SK-N-SH (cell line): ENCODE data around the gene KCNQ2. TPM values are rescaled to one million over a fixed set of nuclear protein-coding genes. Genes with fewer than 3 reads are reported as not detected.

Experiments
- CTCF ChIA-PET: fragments of 300-600, 350-600 bp; formaldehyde crosslinking; extraction: SDS; loops from one replicate; lab custom pipeline; 2021; lab: Yijun Ruan, JAX
- POLR2A ChIA-PET: fragments of 350-600 bp; sonication (Branson Sonifier 250); formaldehyde crosslinking; extraction: SDS; loops from one replicate; lab custom pipeline; 2020; ENCODE audit warnings: antibody characterized with exemption, inconsistent platforms; lab: Yijun Ruan, JAX
- DNase-seq: peaks from one replicate; pipeline ENCODE4 v3.0.0; 2012
- H2AFZ ChIP-seq: fragments of 200-600 bp; sonication (generic); 2 replicates; pipeline ENCODE4 v1.8.1; 2016; ENCODE audit warnings: antibody characterized with exemption, mild to moderate bottlenecking, low read depth
- H3F3A ChIP-seq: fragments of 200-600 bp; sonication (generic); replicated peaks from 2 replicates; pipeline ENCODE3; 2016; ENCODE audit warnings: antibody characterized with exemption, mild to moderate bottlenecking; ENCODE audit not compliant: insufficient read depth
- H3K27ac ChIP-seq, 2 experiments: fragments of 200-500 bp in 1 of 2; fragments of 200-600 bp in 1 of 2; sonication (Bioruptor generic) in 1 of 2; sonication (generic), shearing (Covaris generic) in 1 of 2; 2 replicates each; pipeline versions ENCODE4 v1.5.1 to v1.6.1; 2014 to 2016; ENCODE audit warnings: low read depth in 2 of 2, inconsistent platforms in 1 of 2, low read length in 1 of 2, mild to moderate bottlenecking in 1 of 2, mixed read lengths in 1 of 2
- H3K27me3 ChIP-seq: fragments of 200-600 bp; sonication (generic), shearing (Covaris generic); 2 replicates; pipeline ENCODE4 v1.6.1; 2016; ENCODE audit warnings: mixed run types; ENCODE audit not compliant: insufficient read depth
- H3K36me3 ChIP-seq, 2 experiments: fragments of 200-500 bp in 1 of 2; fragments of 200-600 bp in 1 of 2; sonication (Bioruptor generic) in 1 of 2; sonication (generic) in 1 of 2; replicated peaks in 1 of 2; 2 replicates each; pipeline versions ENCODE3 to v1.5.1; 2014 to 2016; ENCODE audit warnings: low read length in 1 of 2, mild to moderate bottlenecking in 1 of 2; ENCODE audit not compliant: insufficient read depth in 2 of 2, control insufficient read depth in 1 of 2
- H3K4me1 ChIP-seq, 2 experiments: fragments of 200-500 bp in 1 of 2; fragments of 200-600 bp in 1 of 2; sonication (Bioruptor generic) in 1 of 2; sonication (generic), shearing (Covaris generic) in 1 of 2; 2 replicates each; pipeline versions ENCODE4 v1.5.1 to v1.6.1; 2014 to 2016; ENCODE audit warnings: low read depth in 1 of 2, low read length in 1 of 2, mixed run types in 1 of 2; ENCODE audit not compliant: insufficient read depth in 2 of 2, control insufficient read depth in 1 of 2
- H3K4me2 ChIP-seq: fragments of 200-600 bp; sonication (generic), shearing (Covaris generic); 2 replicates; pipeline ENCODE4 v1.6.1; 2017; ENCODE audit warnings: mixed run types
- H3K4me3 ChIP-seq, 2 experiments: fragments of 200-500 bp in 1 of 2; fragments of 200-600 bp in 1 of 2; sonication (Bioruptor generic) in 1 of 2; sonication (generic), shearing (Covaris generic) in 1 of 2; 2 replicates each; pipeline versions ENCODE4 v1.5.1 to v1.8.1; 2014 to 2016; ENCODE audit warnings: low read depth in 2 of 2, inconsistent platforms in 1 of 2, low read length in 1 of 2, mild to moderate bottlenecking in 1 of 2, mixed read lengths in 1 of 2, moderate library complexity in 1 of 2
- H3K79me2 ChIP-seq: fragments of 200-600 bp; sonication (generic); 2 replicates; pipeline ENCODE4 v1.8.1; 2017; ENCODE audit warnings: mild to moderate bottlenecking; ENCODE audit not compliant: insufficient read depth
- H3K9ac ChIP-seq: fragments of 200-600 bp; sonication (generic); 2 replicates; pipeline ENCODE4 v1.6.1; 2017; ENCODE audit warnings: mixed run types
- H3K9me2 ChIP-seq: fragments of 200-600 bp; sonication (generic); 2 replicates; pipeline ENCODE4 v1.6.1; 2017; ENCODE audit warnings: mixed run types
- H3K9me3 ChIP-seq: fragments of 200-600 bp; sonication (generic); 2 replicates; pipeline ENCODE4 v1.6.1; 2017; ENCODE audit warnings: mixed run types, mild to moderate bottlenecking, moderate library complexity
- H4K20me1 ChIP-seq: fragments of 200-600 bp; sonication (generic); 2 replicates; pipeline ENCODE4 v1.6.1; 2017; ENCODE audit warnings: mild to moderate bottlenecking, mixed run types; ENCODE audit not compliant: insufficient read depth
- CHD2 ChIP-seq: fragments of 150-350 bp; IDR thresholded peaks from 2 replicates; pipeline ENCODE4 v1.6.1; 2018; ENCODE audit warnings: low read length; ENCODE audit not compliant: partially characterized antibody
- ELF1 ChIP-seq: IDR thresholded peaks from 2 replicates; pipeline ENCODE4 v1.4.0; 2012
- EP300 ChIP-seq, 2 experiments: IDR thresholded peaks; 2 replicates each; pipeline versions ENCODE4 v1.4.0 to v1.6.1; 2012; ENCODE audit warnings: borderline replicate concordance in 1 of 2, low read depth in 1 of 2, low read length in 1 of 2
- FOXJ3 ChIP-seq: sonication (generic); formaldehyde crosslinking; IDR thresholded peaks from 2 replicates; pipeline ENCODE4 v1.5.1; 2020; ENCODE audit warnings: mild to moderate bottlenecking, missing genetic modification reagents
- FOXM1 ChIP-seq: IDR thresholded peaks from 2 replicates; pipeline ENCODE4 v1.4.0; 2012; ENCODE audit warnings: low read depth, mild to moderate bottlenecking
- GATA2 ChIP-seq: sonication (generic); formaldehyde crosslinking; IDR thresholded peaks from 2 replicates; pipeline ENCODE4 v1.5.0; 2020; ENCODE audit warnings: mild to moderate bottlenecking, missing genetic modification reagents
- MEF2A ChIP-seq: IDR thresholded peaks from 2 replicates; pipeline ENCODE4 v1.4.0; 2012; ENCODE audit warnings: low read depth, borderline replicate concordance
- MXI1 ChIP-seq: IDR thresholded peaks from 2 replicates; pipeline ENCODE4 v1.6.1; 2012; ENCODE audit warnings: mild to moderate bottlenecking, low read depth, low read length, improper control_type of control experiment
- NFIC ChIP-seq: IDR thresholded peaks from 2 replicates; pipeline ENCODE4 v1.4.0; 2012; ENCODE audit warnings: borderline replicate concordance
- NRF1 ChIP-seq: IDR thresholded peaks from 2 replicates; pipeline ENCODE4 v1.6.1; 2012; ENCODE audit warnings: low read depth, mild to moderate bottlenecking, low read length
- PBX3 ChIP-seq: IDR thresholded peaks from 2 replicates; pipeline ENCODE4; 2012
- RAD21 ChIP-seq: IDR thresholded peaks from 2 replicates; pipeline ENCODE4 v1.6.1; 2012; ENCODE audit warnings: mild to moderate bottlenecking, low read length
- RCOR1 ChIP-seq: fragments of 150-350 bp; IDR thresholded peaks from 2 replicates; pipeline ENCODE4 v1.6.1; 2017; ENCODE audit warnings: antibody characterized with exemption, low read length
- RFX5 ChIP-seq: IDR thresholded peaks from 2 replicates; pipeline ENCODE4 v1.6.1; 2012; ENCODE audit warnings: mild to moderate bottlenecking, improper control_type of control experiment, low read length
- RXRA ChIP-seq: IDR thresholded peaks from 2 replicates; pipeline ENCODE4 v1.4.0; 2012; ENCODE audit warnings: low read depth, mild to moderate bottlenecking, borderline replicate concordance
- SIN3A ChIP-seq: IDR thresholded peaks from 2 replicates; pipeline ENCODE4 v1.6.1; 2012; ENCODE audit warnings: low read depth, mild to moderate bottlenecking, low read length, moderate library complexity, borderline replicate concordance
- SMC3 ChIP-seq: IDR thresholded peaks from 2 replicates; pipeline ENCODE4 v1.6.1; 2012; ENCODE audit warnings: low read depth, low read length, improper control_type of control experiment
- TAF1 ChIP-seq: IDR thresholded peaks from 2 replicates; pipeline ENCODE4 v1.6.1; 2012; ENCODE audit warnings: low read depth, mild to moderate bottlenecking, low read length, moderate library complexity, borderline replicate concordance
- TCF12 ChIP-seq: IDR thresholded peaks from 2 replicates; pipeline ENCODE4 v1.4.0; 2012
- TEAD4 ChIP-seq: IDR thresholded peaks from 2 replicates; pipeline ENCODE4 v1.4.0; 2012; ENCODE audit warnings: mild to moderate bottlenecking, borderline replicate concordance; ENCODE audit not compliant: insufficient read depth
- ZBTB33 ChIP-seq: IDR thresholded peaks from 2 replicates; pipeline ENCODE4 v1.4.0; 2012; ENCODE audit warnings: low read depth, borderline replicate concordance
- WGBS: methylation state at CpG from one replicate; pipeline ENCODE4 v1.1.6; 2017; ENCODE audit warnings: low lambda C conversion rate; 5-methylcytosine and 5-hydroxymethylcytosine counted together
- polyA plus RNA-seq, 3 experiments: library from polyadenylated mRNA; depleted of rRNA; stranded (reverse); fragments of >200 nt; gene quantifications; 2 replicates each; pipeline ENCODE4 v1.2.3, GENCODE V29; 2012
- TF ChIP-seq, protein P1 (sequence below): IDR thresholded peaks from 2 replicates; pipeline ENCODE4 v1.4.0; 2012; ENCODE audit warnings: low read depth

KCNQ2 gene
- polyA plus RNA-seq, 1 of the 3 experiments (the other 2 are of a cell fraction), result 3.9 TPM

DNA sequence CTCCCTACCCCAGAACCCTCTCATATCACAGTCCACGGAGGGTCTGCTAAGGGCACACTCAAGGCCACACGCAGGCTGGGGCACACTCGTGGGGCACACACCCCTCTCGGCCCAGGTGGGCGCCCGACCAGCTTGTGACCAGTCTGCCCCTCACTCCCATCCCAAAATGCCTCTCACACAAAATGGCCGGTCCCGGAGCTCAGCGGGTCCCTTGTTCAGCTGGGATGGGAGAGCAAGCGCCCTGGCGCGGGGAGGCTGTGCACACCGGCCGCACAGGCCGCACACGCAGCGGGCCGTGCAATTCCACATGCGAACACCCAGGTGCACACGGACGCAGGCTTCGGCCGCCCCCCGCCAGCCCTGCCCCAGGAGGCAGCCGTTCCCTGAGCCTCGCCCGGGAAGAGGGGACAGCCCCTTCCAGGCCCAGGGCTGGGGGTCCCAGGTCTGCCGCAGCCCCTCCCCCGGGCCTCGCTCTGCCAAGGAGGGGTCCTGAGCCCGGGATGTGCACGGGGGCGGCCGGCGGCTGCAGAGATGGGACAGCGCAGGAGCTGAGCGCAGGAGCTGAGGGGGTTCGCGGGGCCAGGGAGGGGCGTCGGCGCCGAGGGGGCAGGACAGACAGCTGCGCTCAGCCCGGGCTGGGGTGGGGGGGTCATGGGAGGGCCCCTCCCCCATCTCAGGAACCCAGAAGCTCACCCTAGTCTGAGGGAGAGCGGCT is 1.3 kb downstream of the KCNQ2 start:
- TF ChIP-seq TCF12 (no peak), MXI1 (peak; percentile 51; the same call in 1 of the 2 replicates), FOXJ3 (CRISPR knock-in tag) (no peak), TEAD4 (no peak), RXRA (no peak), RFX5 (no peak), ZBTB33 (no peak), GATA2 (CRISPR knock-in tag) (no peak)
- TF ChIP-seq, protein P1, sequence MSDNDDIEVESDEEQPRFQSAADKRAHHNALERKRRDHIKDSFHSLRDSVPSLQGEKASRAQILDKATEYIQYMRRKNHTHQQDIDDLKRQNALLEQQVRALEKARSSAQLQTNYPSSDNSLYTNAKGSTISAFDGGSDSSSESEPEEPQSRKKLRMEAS, result no peak
- TF ChIP-seq, all 33 proteins: peak for 1
- Histone ChIP-seq H3F3A (no peaks in the 10 kb centered on the region), H3K9me2 (no peaks in the 10 kb centered on the region), H3K4me2 (no peak overlapping the region), H3K27me3 (peaks cover 26% of the 10 kb centered on the region), H4K20me1 (no peaks in the 10 kb centered on the region), H3K9ac (no peak overlapping the region), H3K4me1 (peaks cover 0 to 60% of the 10 kb centered on the region in 2 experiments; a peak in 1 of 4 replicates), H3K4me3 (peak overlapping the region in 1 of 2 experiments; percentile 56; a peak in 2 of 4 replicates), H3K27ac (peak overlapping the region in 1 of 2 experiments; percentile 86; a peak in 2 of 4 replicates), H3K9me3 (no peaks in the 10 kb centered on the region), H2AFZ (no peak overlapping the region), H3K79me2 (no peaks in the 10 kb centered on the region), H3K36me3 (no peaks in the 10 kb centered on the region)
- 27% methylated on average over 17 of the region's 46 CpGs for WGBS
- peak; percentile 83 for DNase-seq
- ChIA-PET CTCF (interaction anchor here (0.8 to 5.2 kb wide), 11 partner anchors 11 to 503 kb away, joined by 3 to 24 read pairs (median 8); partner anchors contain the start of gene PPDPF), POLR2A (interaction anchor here (0.6 to 1.7 kb wide), 5 partner anchors 8 to 31 kb away, joined by 3 to 8 read pairs (median 5); no protein-coding TSS in a partner anchor)

DNA sequence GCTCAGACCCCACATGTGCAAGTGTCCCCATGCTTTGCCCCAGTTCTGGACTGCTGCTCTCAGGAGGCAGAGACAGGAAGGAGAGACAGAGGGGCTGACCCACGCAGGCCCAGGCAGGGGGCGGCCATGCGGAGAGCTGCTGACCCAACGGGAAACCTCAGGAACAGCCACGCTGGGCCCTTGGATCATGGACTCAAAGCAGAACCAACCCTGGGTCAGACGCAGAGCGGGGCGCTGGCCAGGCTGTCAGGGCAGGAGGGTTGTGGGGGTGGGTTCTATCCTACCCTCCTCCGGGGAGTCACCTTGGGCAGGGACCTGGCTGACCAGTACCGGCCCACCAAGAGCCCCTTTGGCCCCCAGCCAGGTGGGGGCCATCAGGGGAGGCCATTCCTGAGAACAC is 2.0 kb downstream of the KCNQ2 start:
- H3K9me2 ChIP-seq, result no peaks in the 10 kb centered on the region
- no peaks in the 10 kb centered on the region for H3K79me2 ChIP-seq
- H3K4me2 ChIP-seq, result no peak overlapping the region
- H3K4me3 ChIP-seq, result peak overlapping the region in 1 of 2 experiments; percentile 56; a peak in 2 of 4 replicates
- DNase-seq, result no peak
- no CpG with 5 or more reads among the region's 10 CpGs for WGBS
- H3K36me3 ChIP-seq, result no peaks in the 10 kb centered on the region
- peaks cover 26% of the 10 kb centered on the region for H3K27me3 ChIP-seq
- no peak overlapping the region for H2AFZ ChIP-seq
- peak overlapping the region in 1 of 2 experiments; percentile 86; a peak in 2 of 4 replicates for H3K27ac ChIP-seq
- POLR2A ChIA-PET, result interaction anchor here (0.6 to 2.2 kb wide), 4 partner anchors 9 to 32 kb away, joined by 3 to 6 read pairs (median 4); no protein-coding TSS in a partner anchor
- H3K9ac ChIP-seq, result no peak overlapping the region
- H3K4me1 ChIP-seq, result peaks cover 0 to 64% of the 10 kb centered on the region in 2 experiments; a peak in 1 of 4 replicates
- H3K9me3 ChIP-seq, result no peaks in the 10 kb centered on the region
- no peak for TF ChIP-seq EP300 (IDR thresholded peaks at IDR 0.05; ENCODE audit: borderline replicate concordance in 1 of 2, low read depth in 1 of 2, low read length in 1 of 2)
- TF ChIP-seq FOXM1, result no peak
- no peak for TF ChIP-seq ELF1
- TF ChIP-seq MXI1, result no peak
- no peak for TF ChIP-seq NRF1
- no peak for TF ChIP-seq CHD2
- no peak for TF ChIP-seq MEF2A
- no peak for TF ChIP-seq TAF1
- TF ChIP-seq NFIC, result no peak
- TF ChIP-seq SIN3A, result no peak
- no peak for TF ChIP-seq RXRA
- TF ChIP-seq SMC3, result no peak
- TF ChIP-seq RAD21, result no peak
- TF ChIP-seq RCOR1, result no peak
- no peak for TF ChIP-seq PBX3
- TF ChIP-seq GATA2 (CRISPR knock-in tag), result no peak
- TF ChIP-seq TCF12, result no peak
- no peaks in the 10 kb centered on the region for H3F3A ChIP-seq
- CTCF ChIA-PET, result interaction anchor here (0.8 to 5.2 kb wide), 10 partner anchors 12 to 503 kb away, joined by 3 to 24 read pairs (median 10); partner anchors contain the start of gene PPDPF
- no peaks in the 10 kb centered on the region for H4K20me1 ChIP-seq
